SKM-1 (cell line): ENCODE data around the gene CIB2.

Experiments used
- DNase-seq: peaks from one replicate; lab custom pipeline; 2025; ENCODE audit not compliant: unreplicated experiment; lab: John Stamatoyannopoulos, UW

The CIB2 gene

GRCh38 chr15:78149805-78150751 lies 18.8 kb upstream of the CIB2 start:
- DNase-seq: no peak

GRCh38 chr15:78149068-78149804 lies 18.0 kb upstream of the CIB2 start, which contains the start of gene IDH3A:
TSS of gene IDH3A (plus strand) at chr15:78149362. CDS start at chr15:78149404, 42 bp downstream.
- DNase-seq: peak; percentile 95

GRCh38 chr15:78148392-78149067 lies 17.3 kb upstream of the CIB2 start:
- no peak for DNase-seq

GRCh38 chr15:78147566-78147965 lies 16.3 kb upstream of the CIB2 start:
- no peak for DNase-seq

GRCh38 chr15:78146425-78147154 lies 15.3 kb upstream of the CIB2 start:
- no peak for DNase-seq

- DNase-seq: no peak
Measured at GRCh38 chr15:78142332-78142731, 11.1 kb upstream of the CIB2 start.

- no peak for DNase-seq
Measured at GRCh38 chr15:78140292-78140691, 9.0 kb upstream of the CIB2 start.

- no peak for DNase-seq
Measured at GRCh38 chr15:78139578-78139977, 8.3 kb upstream of the CIB2 start.

- no peak for DNase-seq
Measured at GRCh38 chr15:78133801-78134200, 2.6 kb upstream of the CIB2 start.

- no peak for DNase-seq
Measured at GRCh38 chr15:78130466-78131294, 565 bp downstream of the CIB2 start.

- DNase-seq: no peak
Measured at GRCh38 chr15:78129751-78130287, 1.4 kb downstream of the CIB2 start.

- DNase-seq: no peak
Measured at GRCh38 chr15:78129077-78129750, 2.0 kb downstream of the CIB2 start.

- DNase-seq: no peak
Measured at GRCh38 chr15:78127882-78128281, 3.4 kb downstream of the CIB2 start.

- DNase-seq: no peak
Measured at GRCh38 chr15:78125267-78125666, 6.0 kb downstream of the CIB2 start.

- DNase-seq: no peak
Measured at GRCh38 chr15:78120523-78120922, 10.7 kb downstream of the CIB2 start.

- no peak for DNase-seq
Measured at GRCh38 chr15:78112551-78112950, 18.7 kb downstream of the CIB2 start.

GRCh38 chr15:78111788-78112187 lies 19.5 kb downstream of the CIB2 start:
- no peak for DNase-seq

- no peak for DNase-seq
Measured at GRCh38 chr15:78110916-78111475, 20.2 kb downstream of the CIB2 start.

- DNase-seq: no peak
Measured at GRCh38 chr15:78110096-78110495, 21.1 kb downstream of the CIB2 start.
